ENCODE results near the gene RINT1.

RINT1 gene

DNA sequence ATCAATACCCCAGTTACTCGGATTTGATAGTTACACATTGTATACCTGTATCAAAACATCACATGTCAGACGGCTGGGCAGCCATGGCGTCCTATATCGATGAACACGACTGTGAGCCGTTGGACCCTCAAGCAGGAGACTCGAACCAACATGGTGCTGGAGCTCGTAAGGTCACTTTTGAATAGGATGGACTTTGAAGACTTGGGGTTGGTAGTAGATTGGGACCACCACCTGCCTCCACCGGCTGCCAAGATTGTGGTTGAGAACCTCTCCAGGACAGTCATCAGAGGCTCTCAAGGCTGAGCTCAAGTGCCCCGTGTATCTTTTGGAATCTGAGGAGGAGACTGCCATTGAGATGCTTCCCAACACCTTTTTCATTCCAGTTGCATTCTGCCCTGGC is 1.9 kb upstream of the RINT1 start:
- no peak overlapping the region for H3K4me3 ChIP-seq (ENCODE audit: low read depth in 1 of 2, low read length in 1 of 2)
- H3K27me3 ChIP-seq, result no peaks in the 10 kb centered on the region
- no peak overlapping the region for H3K27ac ChIP-seq
- H3K36me3 ChIP-seq, result no peaks in the 10 kb centered on the region
- peaks cover 21 to 22% of the 10 kb centered on the region in 2 experiments for H3K4me1 ChIP-seq (ENCODE audit: control insufficient read depth in 1 of 2, insufficient read depth in 1 of 2, low read depth in 1 of 2, low read length in 1 of 2)
- TF ChIP-seq, protein P1, sequence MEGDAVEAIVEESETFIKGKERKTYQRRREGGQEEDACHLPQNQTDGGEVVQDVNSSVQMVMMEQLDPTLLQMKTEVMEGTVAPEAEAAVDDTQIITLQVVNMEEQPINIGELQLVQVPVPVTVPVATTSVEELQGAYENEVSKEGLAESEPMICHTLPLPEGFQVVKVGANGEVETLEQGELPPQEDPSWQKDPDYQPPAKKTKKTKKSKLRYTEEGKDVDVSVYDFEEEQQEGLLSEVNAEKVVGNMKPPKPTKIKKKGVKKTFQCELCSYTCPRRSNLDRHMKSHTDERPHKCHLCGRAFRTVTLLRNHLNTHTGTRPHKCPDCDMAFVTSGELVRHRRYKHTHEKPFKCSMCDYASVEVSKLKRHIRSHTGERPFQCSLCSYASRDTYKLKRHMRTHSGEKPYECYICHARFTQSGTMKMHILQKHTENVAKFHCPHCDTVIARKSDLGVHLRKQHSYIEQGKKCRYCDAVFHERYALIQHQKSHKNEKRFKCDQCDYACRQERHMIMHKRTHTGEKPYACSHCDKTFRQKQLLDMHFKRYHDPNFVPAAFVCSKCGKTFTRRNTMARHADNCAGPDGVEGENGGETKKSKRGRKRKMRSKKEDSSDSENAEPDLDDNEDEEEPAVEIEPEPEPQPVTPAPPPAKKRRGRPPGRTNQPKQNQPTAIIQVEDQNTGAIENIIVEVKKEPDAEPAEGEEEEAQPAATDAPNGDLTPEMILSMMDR (IDR thresholded peaks at IDR 0.05), result no peak
- no peaks in the 10 kb centered on the region for H3K9me3 ChIP-seq

DNA sequence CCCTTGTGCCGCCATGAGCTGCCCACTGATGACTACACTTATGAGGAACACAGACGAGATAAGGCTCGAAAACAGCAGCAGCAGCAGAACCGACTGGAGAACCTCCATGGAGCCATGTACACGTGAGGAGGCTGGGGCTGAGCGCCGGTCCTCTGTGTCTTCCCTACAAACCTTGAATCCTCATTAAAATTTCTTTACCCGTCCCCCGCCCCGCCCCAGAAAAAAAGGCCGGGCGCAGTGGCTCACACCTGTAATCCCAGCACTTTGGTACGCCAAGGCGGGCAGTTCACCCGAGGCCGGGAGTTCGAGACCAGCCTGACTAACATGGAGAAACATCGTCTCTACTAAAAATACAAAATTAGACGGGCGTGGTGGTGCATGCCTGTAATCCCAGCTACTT is 1.5 kb upstream of the RINT1 start:
- Histone ChIP-seq H3K4me3 (ENCODE audit: low read depth in 1 of 2, low read length in 1 of 2) (no peak overlapping the region), H3K36me3 (no peaks in the 10 kb centered on the region), H3K9me3 (no peaks in the 10 kb centered on the region), H3K27ac (no peak overlapping the region), H3K27me3 (no peaks in the 10 kb centered on the region), H3K4me1 (ENCODE audit: control insufficient read depth in 1 of 2, insufficient read depth in 1 of 2, low read depth in 1 of 2, low read length in 1 of 2) (peaks cover 21 to 22% of the 10 kb centered on the region in 2 experiments)
- TF ChIP-seq, protein P1 (IDR thresholded peaks at IDR 0.05), result no peak

- Histone ChIP-seq H3K27me3 (no peaks in the 10 kb centered on the region), H3K4me1 (ENCODE audit: control insufficient read depth in 1 of 2, insufficient read depth in 1 of 2, low read depth in 1 of 2, low read length in 1 of 2) (peaks cover 21 to 22% of the 10 kb centered on the region in 2 experiments), H3K27ac (peak overlapping the region; percentile 89), H3K4me3 (ENCODE audit: low read depth in 1 of 2, low read length in 1 of 2) (peak overlapping the region; percentile 79 to 83), H3K9me3 (no peaks in the 10 kb centered on the region), H3K36me3 (peaks cover 10% of the 10 kb centered on the region)
- TF ChIP-seq, protein P1 (IDR thresholded peaks at IDR 0.05), result no peak
These were observed 884 bp downstream of the RINT1 start for GRCh38 chr7:105532709-105533460.

GRCh38 chr7:105538339-105538738 is 6.3 kb downstream of the RINT1 start:
- Histone ChIP-seq H3K27ac (no peak overlapping the region), H3K27me3 (no peaks in the 10 kb centered on the region), H3K4me3 (ENCODE audit: low read depth in 1 of 2, low read length in 1 of 2) (no peak overlapping the region), H3K36me3 (peaks cover 53% of the 10 kb centered on the region), H3K9me3 (no peaks in the 10 kb centered on the region), H3K4me1 (ENCODE audit: control insufficient read depth in 1 of 2, insufficient read depth in 1 of 2, low read depth in 1 of 2, low read length in 1 of 2) (peaks cover under 1 to 1% of the 10 kb centered on the region in 2 experiments)
- TF ChIP-seq, protein P1 (IDR thresholded peaks at IDR 0.05), result no peak

- no peaks in the 10 kb centered on the region for H3K4me1 ChIP-seq (ENCODE audit: control insufficient read depth in 1 of 2, insufficient read depth in 1 of 2, low read depth in 1 of 2, low read length in 1 of 2)
These were observed 27.9 kb downstream of the RINT1 start for GRCh38 chr7:105559926-105560325.

More at GRCh38 chr7:105559926-105560325, 27.9 kb downstream of the RINT1 start:
- H3K36me3 ChIP-seq, result peaks cover 68% of the 10 kb centered on the region
- H3K9me3 ChIP-seq, result no peaks in the 10 kb centered on the region
- H3K27ac ChIP-seq, result no peak overlapping the region
- H3K4me3 ChIP-seq (ENCODE audit: low read depth in 1 of 2, low read length in 1 of 2), result no peak overlapping the region
- TF ChIP-seq, protein P1 (IDR thresholded peaks at IDR 0.05), result no peak
- no peaks in the 10 kb centered on the region for H3K27me3 ChIP-seq
